ENCODE measurements around the gene RALGAPA2. TPM values are rescaled to one million over a fixed set of nuclear protein-coding genes. Genes with fewer than 3 reads are reported as not detected.

The RALGAPA2 gene
- total RNA-seq, 6 experiments from 2014 or later = 2.4 to 3.7 (median 3.2) TPM

GRCh38 chr20:20501128-20501527, 211.3 kb downstream of the RALGAPA2 start:
- Mint-ChIP-seq H3K4me1 (ENCODE audit: low read depth) (peaks cover 21% of the 10 kb centered on the region), H3K36me3 (ENCODE audit: low read depth) (0 out of 2 replicates have a peak, but pooled peaks cover 9% of the 10 kb centered on the region), H3K27me3 (ENCODE audit: insufficient read depth) (peaks cover 1% of the 10 kb centered on the region; the same call in 1 of the 2 replicates), H3K9me3 (no peaks in the 10 kb centered on the region), H3K27ac (no peak overlapping the region), H3K4me3 (no peak overlapping the region)
- no peak for TF ChIP-seq CTCF (IDR thresholded peaks at IDR 0.05)
- no peak for DNase-seq

GRCh38 chr20:20500312-20500711, 212.1 kb downstream of the RALGAPA2 start:
- Mint-ChIP-seq H3K27ac (no peak overlapping the region), H3K27me3 (ENCODE audit: insufficient read depth) (peaks cover 1% of the 10 kb centered on the region; the same call in 1 of the 2 replicates), H3K4me3 (no peak overlapping the region), H3K36me3 (ENCODE audit: low read depth) (0 out of 2 replicates have a peak, but pooled peaks cover 9% of the 10 kb centered on the region), H3K9me3 (no peaks in the 10 kb centered on the region), H3K4me1 (ENCODE audit: low read depth) (peaks cover 21% of the 10 kb centered on the region)
- no peak for TF ChIP-seq CTCF (IDR thresholded peaks at IDR 0.05)
- DNase-seq = no peak

- no peak for DNase-seq
- no peak overlapping the region for H3K4me3 Mint-ChIP-seq
- TF ChIP-seq CTCF (IDR thresholded peaks at IDR 0.05) = no peak
- H3K27ac Mint-ChIP-seq = no peak overlapping the region
- no peaks in the 10 kb centered on the region for H3K9me3 Mint-ChIP-seq
- peaks cover 21% of the 10 kb centered on the region for H3K4me1 Mint-ChIP-seq (ENCODE audit: low read depth)
- H3K36me3 Mint-ChIP-seq (ENCODE audit: low read depth) = 0 out of 2 replicates have a peak, but pooled peaks cover 9% of the 10 kb centered on the region
- H3K27me3 Mint-ChIP-seq (ENCODE audit: insufficient read depth) = peaks cover 1% of the 10 kb centered on the region; the same call in 1 of the 2 replicates
These were observed 213.0 kb downstream of the RALGAPA2 start for GRCh38 chr20:20499439-20499838.

GRCh38 chr20:20498076-20498861, 214.2 kb downstream of the RALGAPA2 start:
- Mint-ChIP-seq H3K9me3 (no peaks in the 10 kb centered on the region), H3K27me3 (ENCODE audit: insufficient read depth) (peaks cover 1% of the 10 kb centered on the region; the same call in 1 of the 2 replicates), H3K4me3 (peak overlapping the region; percentile 7; the same call in 1 of the 2 replicates), H3K27ac (peak overlapping the region; percentile 73), H3K4me1 (ENCODE audit: low read depth) (peaks cover 21% of the 10 kb centered on the region), H3K36me3 (ENCODE audit: low read depth) (0 out of 2 replicates have a peak, but pooled peaks cover 9% of the 10 kb centered on the region)
- TF ChIP-seq CTCF (IDR thresholded peaks at IDR 0.05) = no peak
- peak; percentile 32 for DNase-seq

GRCh38 chr20:20497242-20497978, 215.0 kb downstream of the RALGAPA2 start:
- H3K27ac Mint-ChIP-seq = peak overlapping the region; percentile 73; the same call in 1 of the 2 replicates
- no peak for DNase-seq
- no peaks in the 10 kb centered on the region; the same call in 1 of the 2 replicates for H3K27me3 Mint-ChIP-seq (ENCODE audit: insufficient read depth)
- H3K4me3 Mint-ChIP-seq = no peak overlapping the region
- 0 out of 2 replicates have a peak, but pooled peaks cover 6% of the 10 kb centered on the region for H3K36me3 Mint-ChIP-seq (ENCODE audit: low read depth)
- TF ChIP-seq CTCF (IDR thresholded peaks at IDR 0.05) = no peak
- H3K9me3 Mint-ChIP-seq = no peaks in the 10 kb centered on the region
- peaks cover 24% of the 10 kb centered on the region for H3K4me1 Mint-ChIP-seq (ENCODE audit: low read depth)
